Measurements from ENCODE around the gene UBASH3A.
"Not testable (repeated sequence)": the region's sequence is repeated elsewhere in the genome, so short reads cannot be mapped to it uniquely, and the experiment has no call there.

UBASH3A gene

DNA sequence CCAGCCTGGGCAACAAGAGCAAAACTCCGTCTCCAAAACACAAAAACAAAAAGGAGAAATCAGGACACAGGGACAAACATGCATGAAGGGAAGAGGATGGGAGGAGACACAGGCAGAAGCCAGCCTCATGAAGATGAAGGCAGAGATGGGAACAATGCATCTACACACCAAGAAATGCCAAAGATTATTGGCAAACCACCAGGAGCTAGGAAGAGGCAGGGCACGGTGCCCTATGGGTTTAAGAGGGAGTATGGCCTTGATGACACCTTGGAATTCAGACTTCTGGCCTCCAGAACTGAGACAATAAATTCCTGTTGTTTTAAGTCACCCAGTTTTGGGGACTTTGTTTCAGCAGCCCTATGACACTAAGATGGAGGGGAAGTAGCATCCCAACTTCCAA lies 13.0 kb upstream of the UBASH3A start:
- no peak for DNase-seq (ENCODE audit: low read depth)

DNA sequence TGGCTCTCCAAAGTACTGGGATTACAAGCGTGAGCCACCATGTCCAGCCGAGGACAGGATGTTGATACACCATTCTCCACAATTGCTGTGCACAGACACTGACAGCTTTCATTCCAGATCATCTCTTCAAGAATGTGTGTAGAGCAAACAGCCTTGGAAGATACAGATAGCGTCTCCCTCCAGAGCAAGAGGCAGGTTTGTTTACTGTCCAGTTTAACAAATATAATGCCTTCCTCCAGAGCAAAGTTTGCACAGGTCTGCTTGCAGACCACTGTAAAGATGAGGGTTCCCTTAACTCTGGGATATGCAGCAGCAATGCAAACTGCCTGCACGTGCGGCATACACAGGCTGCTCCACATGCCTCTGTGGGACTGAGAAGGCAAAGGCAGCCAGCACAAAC lies 12.4 kb upstream of the UBASH3A start:
- DNase-seq (ENCODE audit: low read depth) = no peak

DNA sequence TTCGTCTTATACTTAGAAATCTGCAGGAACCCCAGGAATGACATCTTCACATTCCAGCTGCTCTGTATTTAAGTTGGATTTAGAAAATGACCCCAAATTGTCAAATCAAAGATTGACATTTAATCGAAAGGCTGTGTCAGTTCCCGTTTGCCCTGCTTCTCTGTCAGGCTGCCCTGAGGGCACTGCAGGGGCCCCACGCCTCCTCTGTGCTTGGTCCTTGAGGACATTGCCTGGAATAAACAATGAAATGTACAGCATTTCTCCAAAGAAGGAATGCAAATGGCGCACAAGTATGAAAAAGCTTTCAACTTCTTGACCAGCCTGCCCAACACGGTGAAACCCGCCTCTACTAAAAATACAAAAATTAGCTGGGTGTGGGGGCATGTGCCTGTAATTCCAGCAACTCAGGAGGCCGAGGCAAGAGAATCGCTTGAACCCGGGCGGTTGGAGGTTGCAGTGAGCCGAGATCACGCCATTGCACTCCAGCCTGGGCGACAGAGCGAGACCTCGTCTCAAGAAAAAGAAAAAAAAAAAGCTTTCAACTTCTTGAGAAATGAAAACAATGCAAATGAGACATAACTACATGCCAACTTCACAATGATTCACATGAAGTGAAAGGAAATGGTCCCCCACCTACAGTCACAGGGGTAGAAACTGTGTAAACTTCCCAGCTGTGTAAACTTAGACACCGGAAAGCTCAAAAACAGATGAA lies 10.8 kb upstream of the UBASH3A start:
- no peak for DNase-seq (ENCODE audit: low read depth)

DNA sequence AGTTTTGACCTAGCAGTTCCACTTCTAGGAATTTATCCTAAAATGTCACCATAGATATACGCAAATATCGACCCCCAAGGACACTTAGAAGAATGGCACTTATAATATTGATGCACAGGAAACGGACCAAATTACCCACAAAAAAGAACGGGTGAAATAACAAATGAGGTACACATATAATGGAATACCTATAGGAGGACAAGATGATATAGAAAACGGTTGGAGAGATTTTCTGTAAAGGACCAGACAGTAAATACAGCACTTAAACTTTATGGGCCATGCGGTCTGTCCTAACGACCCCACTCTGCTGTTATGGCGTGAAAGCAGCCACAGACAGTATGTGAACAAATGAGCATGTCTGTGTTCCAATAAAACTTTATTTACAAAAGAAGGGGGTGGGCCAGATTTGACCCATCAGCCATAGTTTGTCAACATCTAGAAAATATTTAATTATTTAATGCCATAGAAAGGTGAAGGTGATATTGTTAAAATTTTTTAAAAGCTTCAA lies 10.2 kb upstream of the UBASH3A start:
- DNase-seq (ENCODE audit: low read depth) = no peak

DNA sequence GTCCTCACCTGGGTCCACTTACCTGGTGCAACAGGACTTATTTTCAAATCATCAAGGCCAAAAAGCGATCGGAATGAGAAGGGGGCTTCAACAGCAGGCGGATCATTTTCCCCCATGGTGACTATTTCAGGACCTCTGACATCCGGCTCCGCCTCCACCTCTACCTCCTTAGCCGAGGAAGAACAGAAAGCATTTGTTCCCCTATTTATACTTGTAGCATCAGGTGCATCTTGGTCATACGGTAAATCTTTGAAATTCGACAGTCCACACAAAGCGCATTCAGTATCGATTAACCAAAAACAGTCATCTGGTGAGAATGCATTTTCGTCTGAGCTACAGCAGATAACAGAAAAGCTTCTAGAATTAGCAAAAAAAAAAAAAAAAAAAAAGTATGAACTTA lies 8.4 kb upstream of the UBASH3A start:
- DNase-seq (ENCODE audit: low read depth) = no peak

DNA sequence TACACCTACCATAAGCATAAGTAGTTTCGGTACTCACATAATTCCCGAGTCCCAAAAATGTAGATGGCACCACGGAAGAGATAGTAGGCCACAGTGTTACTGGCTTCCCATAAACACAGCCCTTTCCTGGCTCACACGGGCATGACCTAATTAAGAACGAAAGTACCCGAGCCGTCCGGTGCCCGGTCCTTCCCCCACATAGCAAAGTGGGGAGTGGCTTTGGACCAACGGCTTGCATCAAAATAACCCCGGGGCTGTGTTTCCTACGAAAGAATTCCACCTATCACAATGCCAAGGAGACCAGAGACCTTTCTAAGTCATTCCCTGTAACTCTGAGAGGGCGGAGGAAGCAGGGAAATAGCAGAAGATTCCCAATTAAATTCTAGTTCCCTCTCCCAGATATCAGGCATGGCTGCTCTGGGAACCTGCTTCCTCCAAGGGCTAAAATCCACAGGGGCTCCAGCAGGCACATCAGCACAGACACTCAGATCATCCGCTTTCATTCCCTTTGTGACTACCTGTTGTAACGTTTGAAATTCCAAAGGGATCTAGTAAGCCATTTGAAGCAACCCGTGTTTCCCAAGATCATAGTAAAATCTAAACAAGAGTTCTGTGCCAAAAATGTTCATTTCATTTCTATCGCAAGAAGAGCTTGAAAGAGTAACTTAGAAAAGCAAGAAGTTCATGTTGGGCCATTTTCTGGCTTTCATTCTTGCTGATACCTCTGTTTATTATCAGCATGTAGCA lies 7.6 kb upstream of the UBASH3A start, which contains the start of gene TMPRSS3:
TSS of gene TMPRSS3 (minus strand) at position 148 of the 747 bp plus-strand sequence. CDS start 635 bp downstream, outside the sequence.
- DNase-seq (ENCODE audit: low read depth) = no peak

DNA sequence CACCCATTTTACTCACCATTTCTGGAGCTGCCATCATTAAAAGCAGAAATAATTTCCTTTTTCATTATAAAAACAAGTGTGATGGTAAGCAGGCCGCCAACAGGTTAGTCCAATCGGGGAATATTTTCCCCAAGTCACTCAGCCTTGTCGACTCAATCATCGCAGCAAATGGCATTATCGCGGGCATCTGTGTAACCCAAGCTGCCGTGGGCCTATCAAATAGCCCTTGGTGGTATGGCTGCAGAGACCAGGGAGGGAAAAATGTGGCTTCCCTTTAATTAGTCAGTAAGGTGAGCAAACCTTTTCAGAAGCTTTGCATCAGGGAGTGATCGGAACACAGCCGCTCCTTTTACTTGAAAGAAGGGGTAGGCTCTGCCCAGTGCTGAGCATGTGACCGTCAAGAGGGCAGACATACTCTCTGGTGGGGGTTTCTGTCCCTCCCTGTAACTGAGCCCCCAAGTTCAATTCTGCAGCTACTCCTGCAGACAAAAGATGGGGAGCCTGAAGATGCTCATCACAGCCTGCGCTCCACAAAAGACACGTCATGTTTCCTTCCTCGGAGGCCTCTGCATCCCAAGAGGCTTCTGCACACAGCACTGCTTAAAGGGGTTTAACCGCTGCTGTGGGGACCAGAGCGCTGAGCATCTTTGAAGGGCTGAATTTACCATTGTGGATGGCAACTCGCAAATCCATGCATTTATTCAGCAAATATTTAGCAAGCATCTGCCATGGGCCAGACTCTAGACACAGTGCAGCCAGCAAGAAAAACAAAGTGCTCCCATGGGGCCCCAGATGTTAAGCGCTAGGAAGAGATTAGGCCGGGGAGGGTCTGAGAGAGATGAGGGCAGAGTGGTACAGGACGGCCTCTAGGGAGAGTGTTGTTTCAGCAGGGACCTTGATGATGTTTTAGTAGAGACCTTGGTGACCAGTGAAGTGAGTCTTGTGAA lies 6.6 kb upstream of the UBASH3A start:
- no peak for DNase-seq (ENCODE audit: low read depth)

DNA sequence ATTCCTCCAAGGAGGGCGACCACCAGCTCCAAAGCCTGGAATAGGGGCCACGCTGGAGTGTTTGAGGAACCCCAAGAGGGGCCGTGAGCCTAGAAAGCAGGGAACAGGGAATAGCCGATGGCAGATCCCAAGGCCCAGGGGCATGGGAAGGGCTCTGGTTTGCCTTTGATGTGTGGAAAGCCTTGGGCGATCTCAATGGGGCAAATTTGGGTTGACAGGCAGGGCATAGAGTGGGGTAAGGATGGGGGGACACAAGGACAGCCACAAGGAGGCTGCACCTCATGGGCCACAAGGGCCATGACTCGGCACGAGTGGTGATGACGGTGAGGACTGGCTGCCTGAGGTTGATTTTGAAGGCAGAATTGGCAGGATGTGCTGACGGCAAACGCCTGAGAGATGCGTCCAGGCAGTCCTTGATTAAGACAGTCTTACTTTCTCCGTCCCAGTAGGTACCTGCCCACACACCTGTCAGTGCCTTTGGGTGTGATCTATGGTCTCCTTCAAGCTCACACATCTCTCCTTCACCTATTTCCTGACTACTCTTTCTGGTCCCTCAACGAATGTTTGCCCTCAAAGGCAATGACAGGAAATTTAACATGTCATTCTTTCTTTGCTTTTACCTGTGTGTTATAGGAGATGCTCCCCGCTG lies 5.8 kb upstream of the UBASH3A start:
- DNase-seq (ENCODE audit: low read depth) = no peak

DNA sequence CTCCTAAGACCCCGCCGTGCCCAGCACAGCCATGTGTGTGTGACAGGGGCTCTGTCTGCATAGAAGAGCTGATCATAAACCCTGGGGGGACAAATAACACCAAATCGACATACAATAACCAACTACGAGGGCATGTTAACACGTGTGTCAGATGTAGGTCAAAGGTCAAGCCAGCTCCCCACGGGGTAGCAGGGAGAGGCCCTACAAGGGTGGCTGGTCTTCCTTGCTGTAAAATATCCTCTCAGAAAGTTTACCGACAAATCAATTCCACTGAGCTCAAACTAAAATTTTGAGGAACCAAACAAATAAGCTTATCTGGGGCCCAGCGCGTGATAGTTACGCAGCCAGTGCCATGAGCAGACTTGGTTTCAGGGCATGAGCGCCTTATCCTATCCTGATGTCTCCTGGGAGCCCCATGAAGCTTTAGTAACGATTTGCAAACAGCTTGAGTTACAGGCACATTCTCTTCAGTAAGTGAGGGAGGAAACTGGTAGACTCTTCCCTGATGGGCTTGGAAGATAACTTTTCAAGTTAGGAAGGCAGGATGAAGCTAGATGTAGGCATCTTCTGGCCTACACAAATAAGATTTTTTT lies 5.2 kb upstream of the UBASH3A start:
- no peak for DNase-seq (ENCODE audit: low read depth)

DNA sequence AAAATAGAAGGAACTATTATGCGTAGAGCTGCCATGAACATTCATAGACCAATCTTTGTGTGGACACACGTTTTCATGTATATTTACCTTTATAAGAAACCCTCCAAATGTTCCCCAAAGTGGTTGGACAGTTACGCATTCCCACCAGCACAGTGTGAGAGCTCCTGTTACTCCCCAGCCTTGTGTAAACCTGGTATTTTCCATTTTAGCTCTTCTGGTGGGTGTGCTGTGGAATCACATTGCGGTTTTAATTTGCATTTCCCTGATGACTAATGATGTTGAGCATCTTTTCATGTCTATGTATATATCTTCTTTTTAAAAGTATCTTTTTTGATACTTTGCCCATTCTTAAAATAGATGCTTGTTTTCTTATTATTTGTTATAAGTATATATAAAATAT lies 3.2 kb upstream of the UBASH3A start:
- DNase-seq (ENCODE audit: low read depth) = peak; percentile 22

DNA sequence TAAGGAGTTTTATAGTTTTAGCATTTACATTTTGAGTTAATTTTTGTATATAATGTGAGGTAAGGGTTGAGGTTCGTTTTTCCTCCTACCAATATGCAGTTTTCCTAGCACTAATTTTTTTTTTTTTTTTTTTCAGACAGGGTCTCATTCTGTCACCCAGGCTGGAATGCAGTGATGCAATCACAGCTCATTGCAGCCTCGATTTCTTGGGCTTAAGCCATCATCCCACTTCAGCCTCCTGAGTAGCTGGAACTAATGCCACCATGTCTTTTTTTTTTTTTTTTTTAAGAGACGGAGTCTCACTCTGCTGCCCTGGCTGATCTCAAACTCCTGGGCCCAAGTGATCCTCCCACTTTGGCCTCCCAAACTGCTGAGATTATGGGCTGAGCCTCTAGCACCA lies 2.5 kb upstream of the UBASH3A start:
- no peak for DNase-seq (ENCODE audit: low read depth)

DNA sequence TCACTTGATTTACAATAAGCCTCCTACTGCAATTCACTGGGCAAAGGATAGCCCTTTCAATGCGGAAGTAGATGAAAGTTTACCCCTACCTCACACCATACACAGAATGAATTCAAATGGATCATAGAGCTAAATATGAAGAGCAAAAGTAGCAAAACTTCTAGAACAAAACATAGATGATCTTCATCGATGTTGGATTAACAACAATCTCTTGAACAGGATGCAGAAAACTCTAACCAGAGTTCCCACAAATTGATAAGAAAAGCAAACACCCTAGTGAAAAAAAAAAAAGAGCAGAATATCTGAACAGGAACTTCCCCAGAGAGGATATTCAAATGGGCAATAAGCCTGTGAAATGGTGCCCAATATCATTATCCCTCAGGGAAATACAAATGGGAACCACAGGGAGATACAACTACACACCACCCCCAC lies 1.9 kb upstream of the UBASH3A start:
- DNase-seq (ENCODE audit: low read depth) = no peak

DNA sequence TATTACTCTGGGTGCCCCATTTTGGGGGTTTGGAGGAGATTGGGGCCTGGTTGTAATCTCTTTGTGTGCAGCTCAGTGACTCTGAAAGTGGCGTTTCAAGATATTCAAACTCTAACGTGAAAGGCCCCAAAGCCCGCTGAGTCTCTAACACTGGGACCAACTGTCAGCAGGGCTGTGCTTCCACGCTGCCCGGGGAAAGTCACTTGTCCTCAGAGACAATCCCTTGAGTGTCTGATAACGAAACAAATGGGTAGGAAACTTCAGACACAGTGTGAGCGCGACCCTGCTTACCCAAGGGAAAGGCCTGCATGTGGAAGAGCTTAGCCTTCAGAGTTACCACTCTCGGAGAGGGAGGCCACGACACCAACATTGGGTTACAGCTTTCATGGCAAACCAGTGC lies 837 bp downstream of the UBASH3A start:
- no peak for DNase-seq (ENCODE audit: low read depth)

DNA sequence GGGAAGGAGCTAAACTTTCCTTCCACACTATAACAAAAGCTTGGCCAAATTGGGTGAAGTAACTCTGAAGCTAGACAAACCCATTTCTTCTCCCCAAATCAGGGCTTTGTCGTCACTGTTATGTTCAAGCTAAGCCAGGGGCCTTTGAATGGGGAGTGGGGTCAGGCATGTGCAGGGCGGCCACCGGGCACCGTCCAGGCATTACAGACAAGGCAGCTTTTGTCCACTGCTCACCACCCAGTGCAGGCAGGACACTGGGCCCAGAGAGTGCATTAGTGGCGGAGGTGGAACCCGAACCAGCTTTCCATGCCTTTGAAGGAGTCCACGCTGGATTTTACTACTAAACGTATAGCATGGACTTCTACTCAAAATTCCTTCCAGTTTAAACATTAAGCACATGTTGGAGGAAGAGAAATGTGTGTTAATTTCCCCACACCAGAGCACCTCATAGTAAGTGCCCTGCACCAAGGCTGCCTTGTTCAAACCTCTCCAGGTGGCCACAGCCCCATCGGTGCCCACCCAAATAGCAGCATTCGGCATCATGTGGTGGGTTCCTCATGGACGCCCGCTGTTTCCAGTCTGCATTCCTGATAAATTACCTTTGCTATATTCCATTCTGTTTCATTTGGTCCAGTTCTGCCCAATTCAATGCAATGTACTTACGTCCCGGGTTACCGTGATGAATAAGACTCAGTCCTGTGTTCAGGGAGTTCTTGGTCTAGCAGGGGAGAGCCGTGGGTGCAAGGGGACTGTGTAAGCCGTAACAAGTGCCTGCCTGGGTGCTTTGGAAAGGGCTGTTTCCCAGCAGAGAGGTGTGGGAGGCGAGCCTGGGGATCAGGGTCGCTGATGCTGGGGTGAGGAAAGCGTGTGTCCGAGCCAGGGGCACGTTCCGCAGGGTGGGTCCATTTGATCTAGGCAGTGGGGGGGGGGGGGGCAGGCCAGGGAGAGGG lies 1.6 kb downstream of the UBASH3A start:
- DNase-seq (ENCODE audit: low read depth) = no peak

DNA sequence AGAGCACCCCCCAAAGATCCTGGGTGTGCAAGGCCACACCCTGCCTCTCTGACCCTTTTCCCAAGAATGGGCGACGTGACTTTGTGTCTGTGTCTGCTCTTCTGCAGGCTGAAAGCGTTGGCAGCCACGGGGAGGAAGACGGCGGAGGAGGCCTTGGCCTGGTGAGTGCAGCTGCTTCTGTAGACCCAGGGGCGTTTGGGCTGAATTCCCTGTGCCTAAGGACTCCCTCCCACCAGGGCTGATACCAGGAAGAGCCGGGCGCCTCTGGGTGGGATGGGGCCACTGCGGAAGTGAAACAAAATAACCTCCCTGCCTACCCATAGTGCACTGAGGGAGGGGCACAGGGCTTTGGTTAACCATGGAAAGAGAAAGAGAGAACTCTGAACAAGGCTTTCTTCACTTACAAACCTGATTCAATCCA lies 2.5 kb downstream of the UBASH3A start:
- no peak for DNase-seq (ENCODE audit: low read depth)

DNA sequence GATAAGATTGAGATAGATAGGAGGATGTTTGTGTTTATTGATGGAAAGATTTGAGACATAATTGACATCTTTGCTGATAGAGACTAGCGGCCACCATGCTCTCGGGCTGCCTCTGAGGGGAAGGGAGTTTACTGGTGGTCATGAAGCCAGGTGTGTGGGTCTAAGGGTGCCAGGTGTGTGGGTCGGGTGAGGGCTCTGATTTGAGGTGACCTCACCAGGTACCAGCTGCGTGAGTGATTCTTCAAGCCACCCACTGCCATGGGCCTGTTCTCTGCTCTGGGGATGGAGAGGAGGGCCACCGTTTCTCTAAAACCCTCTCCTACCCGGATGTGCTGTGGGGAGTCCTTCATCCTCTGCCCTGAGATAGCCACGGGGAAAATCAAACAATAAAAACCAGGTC lies 3.2 kb downstream of the UBASH3A start:
- no peak for DNase-seq (ENCODE audit: low read depth)

DNA sequence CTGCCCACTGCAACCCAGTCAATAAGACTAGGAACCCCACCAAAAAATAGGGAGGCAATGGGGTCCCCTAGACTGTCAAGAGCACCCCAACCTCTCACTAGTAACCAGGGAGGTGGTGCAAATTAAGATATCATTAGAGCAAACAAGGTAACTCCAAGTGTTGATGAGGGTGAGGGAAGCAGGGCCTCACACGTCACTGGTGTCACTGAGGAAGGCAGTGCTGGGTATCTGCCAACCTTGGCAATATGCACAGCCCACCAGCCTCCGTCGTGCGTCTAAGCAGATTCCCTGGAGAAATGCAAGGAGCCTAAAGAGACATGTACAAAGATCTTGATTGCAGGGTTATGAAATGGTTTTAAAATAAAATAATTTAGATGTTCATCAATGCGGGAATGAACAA lies 3.8 kb downstream of the UBASH3A start:
- no peak for DNase-seq (ENCODE audit: low read depth)

DNA sequence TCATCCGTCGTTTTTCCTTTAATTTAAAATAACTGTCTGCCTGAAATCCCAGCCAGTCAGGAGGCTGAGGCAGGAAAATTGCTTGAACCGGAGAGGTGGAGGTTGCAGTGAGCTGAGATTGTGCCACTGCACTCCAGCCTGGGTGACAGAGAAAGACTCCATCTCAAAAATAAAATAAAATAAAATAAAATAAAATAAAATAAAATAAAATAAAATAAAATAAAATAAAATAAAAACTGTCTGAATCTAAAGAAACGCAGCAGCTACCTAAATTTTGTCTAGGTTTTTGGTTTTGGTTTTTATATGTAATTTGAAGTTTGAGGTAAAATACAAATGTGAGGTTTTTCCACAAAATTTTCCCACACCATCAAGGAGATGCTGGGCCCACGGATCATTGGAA lies 5.0 kb downstream of the UBASH3A start:
- not testable (repeated sequence) for DNase-seq (ENCODE audit: low read depth)

DNA sequence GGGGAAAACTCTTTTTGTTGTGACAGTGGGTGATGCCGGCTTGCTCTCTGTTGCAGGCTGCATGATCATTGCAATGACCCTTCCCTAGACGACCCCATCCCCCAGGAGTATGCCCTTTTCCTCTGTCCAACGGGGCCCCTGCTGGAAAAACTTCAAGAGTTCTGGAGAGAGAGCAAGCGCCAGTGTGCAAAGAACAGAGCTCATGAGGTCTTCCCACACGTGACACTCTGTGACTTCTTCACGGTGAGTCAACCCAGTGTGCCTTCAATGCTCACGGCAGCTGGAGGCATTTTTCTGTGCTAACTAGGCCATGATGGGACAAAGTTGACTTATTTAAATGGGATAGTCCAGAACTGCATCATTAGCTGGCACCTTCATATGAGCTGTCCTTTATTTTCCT lies 5.7 kb downstream of the UBASH3A start:
- DNase-seq (ENCODE audit: low read depth) = no peak

DNA sequence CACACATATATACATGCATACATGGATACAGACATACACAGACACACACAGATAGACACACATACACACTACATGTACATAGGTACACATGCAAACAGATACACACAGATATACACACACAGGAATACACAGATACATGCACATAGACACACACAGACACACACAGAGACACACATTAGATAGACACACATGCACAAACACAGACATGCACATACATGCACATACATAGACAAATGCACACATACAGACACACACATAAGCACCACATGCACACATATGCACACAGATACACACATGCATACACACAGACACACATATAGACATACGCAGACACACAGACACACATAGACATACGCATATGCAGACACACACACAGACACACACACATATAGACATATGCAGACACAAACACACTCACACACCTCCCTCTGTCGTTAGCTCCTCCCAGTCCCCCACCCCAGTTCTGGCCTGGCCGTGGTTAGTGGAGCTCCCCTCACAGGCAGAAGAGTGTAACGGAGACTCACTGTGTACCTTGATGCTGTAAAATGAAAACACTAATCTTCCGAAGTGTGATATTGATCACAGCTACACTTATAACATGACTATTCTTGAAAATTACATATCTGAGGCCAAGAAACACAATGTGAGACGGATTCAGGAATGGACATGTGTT lies 7.6 kb downstream of the UBASH3A start:
- DNase-seq (ENCODE audit: low read depth) = no peak

All from ELR (cell line).